Lung microvascular endothelial cell (primary cell): ENCODE measurements around the gene ROMO1. TPM values are rescaled to one million over a fixed set of nuclear protein-coding genes. Genes with fewer than 3 reads are reported as not detected.
"Not testable (repeated sequence)": the region's sequence is repeated elsewhere in the genome, so short reads cannot be mapped to it uniquely, and the experiment has no call there.

Experiments used
- DNase-seq, 2 donors: peaks; one replicate each; pipeline versions ENCODE4 v3.0.0 to v3.0.0-alpha.2; 2010; ENCODE audit warnings: low read depth in 2 of 2
- total RNA-seq: library from RNA; depleted of rRNA; stranded (reverse); fragments of >200 nt; gene quantifications from 2 replicates; pipeline ENCODE4 v1.2.1, GENCODE V29; 2014

ROMO1 gene
- total RNA-seq, 1 donor from 2014 or later = 284 TPM

DNA sequence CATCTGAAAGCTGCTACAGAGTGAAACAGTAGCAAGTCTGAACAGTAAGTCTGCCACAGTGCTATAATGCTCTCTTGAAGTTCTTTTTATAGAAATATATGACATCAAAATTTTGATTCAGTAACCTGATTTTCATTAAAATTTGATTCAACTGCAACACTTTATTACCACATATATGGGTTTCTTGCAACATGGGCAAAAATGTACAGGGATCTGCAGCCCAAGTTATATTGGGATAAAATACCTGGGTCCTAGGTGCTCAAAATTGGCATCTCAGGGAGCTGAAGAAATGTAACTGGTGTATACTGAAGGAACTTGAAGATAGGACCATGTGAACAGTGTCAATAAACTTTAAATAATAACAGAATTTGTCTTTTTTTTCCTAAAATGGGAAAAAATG lies 10.8 kb downstream of the ROMO1 start:
- DNase-seq = no peak

DNA sequence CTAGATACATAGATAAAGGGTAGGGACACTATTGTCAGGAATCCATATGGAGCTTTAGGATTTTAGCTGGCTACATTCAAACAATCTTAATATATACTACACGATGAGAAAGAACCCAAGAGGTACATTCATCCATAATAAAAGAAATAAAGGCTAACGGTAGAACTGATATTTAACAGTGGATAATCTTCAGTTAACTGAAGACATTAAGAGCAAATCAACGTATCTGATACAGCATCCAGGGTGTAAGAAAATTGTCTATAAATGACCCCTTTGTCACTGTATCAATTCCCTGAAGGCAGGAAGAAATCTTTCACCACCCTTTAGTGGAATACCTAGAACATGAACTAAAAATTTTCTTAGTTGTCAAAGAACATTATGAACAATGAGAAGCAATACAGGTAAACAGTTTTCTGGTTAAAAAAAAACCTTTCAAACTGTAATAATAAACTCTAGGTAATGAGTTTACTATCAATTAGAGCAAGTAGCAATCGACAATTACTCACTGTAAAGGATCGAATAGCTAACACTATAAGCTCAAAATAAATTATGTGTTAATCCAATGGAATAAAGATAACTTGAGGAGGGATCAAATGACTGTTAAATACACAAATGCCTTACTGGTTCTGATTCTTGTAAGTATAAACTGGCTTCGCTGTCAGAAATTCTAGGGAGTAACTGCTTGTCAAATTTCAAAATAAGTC lies 11.8 kb downstream of the ROMO1 start:
- DNase-seq = no peak

- DNase-seq = no peak
Measured at GRCh38 chr20:35711588-35712209, 12.5 kb downstream of the ROMO1 start.

- DNase-seq = not testable (repeated sequence)
Measured at GRCh38 chr20:35713120-35713519, 13.9 kb downstream of the ROMO1 start.

DNA sequence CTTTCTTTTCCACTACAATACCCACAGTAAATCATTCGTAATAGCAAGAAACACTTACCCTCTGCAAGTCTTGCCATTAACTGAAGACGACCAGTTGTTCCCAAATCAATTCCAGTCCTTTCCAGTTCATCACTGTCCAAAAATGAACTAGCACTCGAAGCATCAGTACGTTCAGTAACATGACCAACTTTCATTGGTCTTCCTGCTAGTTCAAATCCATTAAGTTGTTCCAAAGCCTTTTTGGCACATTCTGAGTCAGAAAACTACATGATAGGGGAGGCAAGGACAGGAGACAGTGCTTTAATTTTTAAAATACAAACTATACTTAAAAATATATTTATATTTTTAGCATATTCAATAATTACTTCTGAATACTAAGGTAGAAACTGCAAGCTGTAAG lies 14.9 kb downstream of the ROMO1 start:
- DNase-seq = no peak

GRCh38 chr20:35715652-35716051 lies 16.4 kb downstream of the ROMO1 start:
- DNase-seq = no peak

DNA sequence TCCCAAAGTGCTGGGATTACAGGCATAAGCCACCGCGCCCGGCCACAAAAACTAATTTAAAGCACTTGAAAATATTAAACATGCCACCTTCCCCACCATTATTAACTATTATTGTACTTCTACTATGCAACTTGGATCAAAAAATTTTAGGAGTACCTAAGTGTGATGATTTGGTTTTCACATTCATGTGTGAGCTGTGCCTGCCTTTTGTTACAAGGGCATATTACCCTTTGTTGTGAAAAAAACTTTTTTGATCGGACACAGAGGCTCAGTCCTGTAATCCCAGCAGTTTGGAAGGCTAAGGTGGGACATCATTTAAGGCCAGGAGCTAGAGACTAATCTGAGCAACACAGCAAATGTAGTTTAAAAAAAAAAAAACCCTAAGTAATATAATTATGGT lies 17.1 kb downstream of the ROMO1 start:
- DNase-seq = no peak

DNA sequence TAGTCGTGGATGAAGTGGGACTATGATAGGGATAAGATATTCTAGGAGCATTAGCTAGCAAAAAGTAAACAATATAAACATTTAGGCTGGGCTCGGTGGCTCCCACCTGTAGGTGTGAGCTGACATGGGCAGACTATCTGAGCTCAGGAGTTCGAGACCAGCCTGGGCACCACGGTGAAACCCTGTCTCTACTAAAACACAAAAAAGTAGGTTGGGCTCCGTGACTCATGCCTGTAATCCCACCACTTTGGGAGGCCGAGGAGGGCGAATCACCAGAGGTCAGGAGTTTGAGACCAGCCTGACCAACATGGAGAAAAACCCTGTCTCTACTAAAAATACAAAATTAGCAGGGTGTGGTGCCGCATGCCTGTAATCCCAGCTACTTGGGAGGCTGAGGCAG lies 19.1 kb downstream of the ROMO1 start:
- not testable (repeated sequence) for DNase-seq

- no peak for DNase-seq
Measured at GRCh38 chr20:35718972-35719635, 19.9 kb downstream of the ROMO1 start.

DNA sequence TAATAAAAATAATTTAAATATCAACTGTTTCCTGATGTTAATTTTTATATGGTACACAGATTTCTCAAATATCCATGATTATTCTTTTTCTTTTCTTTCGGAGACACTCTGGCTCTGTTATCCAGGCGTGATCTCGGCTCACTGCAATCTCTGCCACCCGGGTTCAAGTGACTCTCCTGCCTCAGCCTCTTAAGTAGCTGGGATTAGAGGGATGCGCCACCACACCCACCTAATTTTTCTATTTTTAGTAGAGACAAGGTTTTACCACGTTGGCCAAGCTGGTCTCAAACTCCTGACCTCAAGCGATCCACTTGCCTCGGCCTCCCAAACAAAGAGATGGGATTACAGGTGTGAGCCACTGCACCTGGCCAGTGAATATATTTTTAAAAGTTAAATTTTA lies 20.5 kb downstream of the ROMO1 start:
- DNase-seq = no peak

GRCh38 chr20:35720165-35721123 lies 21.2 kb downstream of the ROMO1 start:
- no peak for DNase-seq

DNA sequence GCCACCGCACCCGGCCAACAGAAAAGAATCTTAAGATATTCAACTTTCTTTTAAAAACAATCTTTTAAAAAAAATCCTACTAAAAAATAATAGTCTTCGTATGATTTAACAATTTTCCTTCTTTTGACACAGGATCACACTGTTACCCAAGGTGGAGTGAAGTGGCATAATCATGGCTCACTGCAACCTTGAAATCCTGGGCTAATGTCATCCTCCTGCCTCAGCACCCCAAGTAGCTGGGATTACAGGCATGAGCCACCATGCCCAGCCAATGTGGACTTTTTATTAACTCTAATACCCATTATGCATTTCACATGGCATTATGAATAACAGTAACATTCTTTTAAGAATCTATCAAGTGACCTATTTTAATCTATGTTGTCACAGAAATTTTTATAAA lies 22.0 kb downstream of the ROMO1 start:
- DNase-seq = no peak

DNA sequence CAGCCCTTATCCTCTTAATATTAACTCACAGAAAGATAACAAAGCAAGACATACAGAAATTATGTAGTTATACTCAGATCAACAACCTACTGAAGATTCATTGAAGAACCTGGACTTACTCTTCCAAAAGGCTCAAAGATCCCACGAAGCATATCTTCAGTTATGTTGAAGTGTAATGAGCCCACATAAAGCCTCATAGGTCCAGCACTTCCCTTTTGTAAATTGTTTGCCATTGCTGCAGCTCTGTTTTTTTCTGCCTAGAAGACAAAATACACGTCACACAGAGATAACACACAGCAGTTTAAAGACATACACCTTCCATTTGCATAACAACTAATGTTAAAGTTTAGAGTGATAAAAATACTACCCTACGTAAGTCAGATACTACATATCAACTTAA lies 22.4 kb downstream of the ROMO1 start:
- no peak for DNase-seq

- not testable (repeated sequence) for DNase-seq
Measured at GRCh38 chr20:35723275-35723639, 24.1 kb downstream of the ROMO1 start.

DNA sequence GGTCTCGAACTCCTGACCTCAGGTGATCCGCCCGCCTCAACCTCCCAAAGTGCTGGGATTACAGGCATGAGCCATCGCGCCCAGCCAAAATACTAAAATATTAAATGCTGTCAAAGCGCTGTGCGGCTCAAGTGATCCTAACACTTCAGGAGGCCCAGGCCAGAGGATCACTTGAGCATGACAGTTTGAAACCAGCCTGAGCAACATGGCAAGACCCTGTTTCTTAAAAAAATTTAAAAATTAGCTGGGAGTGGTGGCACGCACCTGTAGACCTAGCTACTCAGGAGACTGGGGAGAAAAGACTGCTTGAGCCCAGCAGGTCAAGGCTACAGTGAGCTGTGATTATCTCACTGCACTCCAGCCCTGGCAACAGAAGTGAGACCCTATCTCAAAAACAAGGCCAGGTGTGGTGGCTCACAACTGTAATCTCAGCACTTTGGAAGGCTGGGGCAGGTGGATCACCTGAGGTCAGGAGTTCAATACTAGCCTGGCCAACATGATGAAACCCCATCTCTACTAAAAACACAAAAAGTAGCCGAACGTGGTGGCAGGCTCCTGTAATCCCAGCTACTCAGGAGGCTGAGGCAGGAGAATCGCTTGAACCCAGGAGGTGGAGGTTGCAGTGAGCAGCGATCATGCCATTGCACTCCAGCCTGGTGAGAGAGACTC lies 24.6 kb downstream of the ROMO1 start:
- not testable (repeated sequence) for DNase-seq

DNA sequence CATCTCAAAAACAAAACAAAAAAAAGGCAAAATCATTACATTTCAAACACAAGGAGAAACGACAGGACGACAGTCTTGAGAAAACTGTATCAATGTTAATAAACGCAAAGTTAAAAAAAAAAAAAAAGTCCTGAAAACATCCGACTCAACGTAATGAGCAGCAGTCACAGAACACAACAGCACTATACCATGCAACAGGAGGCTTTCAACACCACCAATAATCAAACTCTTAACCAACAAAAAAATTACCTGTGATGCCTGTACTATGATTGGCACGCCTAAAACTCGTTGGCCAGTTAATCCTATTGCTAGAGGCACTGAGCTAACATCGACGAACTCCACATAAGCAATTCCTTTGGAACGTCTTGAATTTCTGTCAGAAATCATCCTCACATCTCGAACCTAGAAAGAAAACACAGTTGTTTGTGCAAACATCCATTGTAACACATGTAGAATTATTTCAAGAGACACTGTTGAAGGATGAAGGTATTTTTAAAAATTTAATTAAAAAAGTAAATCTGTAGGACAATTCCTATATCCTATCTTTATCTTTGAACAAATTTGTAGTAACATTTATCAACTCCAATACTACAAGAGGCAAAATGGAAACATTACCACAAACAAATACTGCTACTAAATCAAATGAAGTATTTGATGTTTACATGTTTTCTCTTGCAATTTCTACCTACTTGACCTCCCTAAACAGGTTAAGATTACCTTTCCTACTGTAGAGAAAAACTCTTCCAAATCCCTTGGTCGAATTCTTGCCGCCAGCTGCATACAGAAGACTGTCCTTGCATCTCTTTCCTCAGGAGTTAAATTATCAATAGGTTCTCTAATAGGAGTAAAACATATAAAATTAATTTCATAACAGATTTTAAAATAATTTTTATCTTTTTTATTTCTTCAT lies 25.4 kb downstream of the ROMO1 start:
- DNase-seq = no peak

- no peak for DNase-seq
Measured at GRCh38 chr20:35726842-35727711, 27.9 kb downstream of the ROMO1 start.

GRCh38 chr20:35729283-35729807 lies 30.1 kb downstream of the ROMO1 start:
- DNase-seq = no peak
